Aorta (tissue), 5 donors: ENCODE results near the gene C1orf21. TPM values are rescaled to one million over a fixed set of nuclear protein-coding genes. Genes with fewer than 3 reads are reported as not detected.

Experiments
- ATAC-seq: fragments of 200-7000 bp; cut with Tn5 transposase; one replicate; pipeline ENCODE4 v1.9.1; 2022; ENCODE audit warnings: moderate library complexity; ENCODE audit not compliant: low FRiP score
- DNase-seq, 2 donors: peaks; one replicate each; pipeline ENCODE4 v3.0.0-alpha.2; 2020
- H3K27ac ChIP-seq, 2 donors: one replicate each; pipeline ENCODE4 v1.5.1; 2013; ENCODE audit warnings: low read length in 2 of 2, mild to moderate bottlenecking in 2 of 2, moderate library complexity in 2 of 2, control low read depth in 1 of 2, inconsistent platforms in 1 of 2, low read depth in 1 of 2
- H3K27me3 ChIP-seq, 2 donors: one replicate each; pipeline ENCODE4 v1.6.1; 2013; ENCODE audit warnings: control low read depth in 1 of 2, low read length in 1 of 2, mild to moderate bottlenecking in 1 of 2, moderate library complexity in 1 of 2; ENCODE audit not compliant: insufficient read depth in 2 of 2, control insufficient read depth in 1 of 2
- H3K36me3 ChIP-seq, 2 donors: one replicate each; pipeline ENCODE4 v1.6.1; 2013; ENCODE audit warnings: control low read depth in 1 of 2, low read length in 1 of 2, mild to moderate bottlenecking in 1 of 2; ENCODE audit not compliant: insufficient read depth in 2 of 2, control insufficient read depth in 1 of 2
- H3K4me1 ChIP-seq, 2 donors: one replicate each; pipeline ENCODE4 v1.6.1; 2013; ENCODE audit warnings: low read length in 2 of 2, control low read depth in 1 of 2, mild to moderate bottlenecking in 1 of 2, moderate library complexity in 1 of 2; ENCODE audit not compliant: insufficient read depth in 2 of 2, control insufficient read depth in 1 of 2
- H3K4me3 ChIP-seq, 2 donors: one replicate each; pipeline ENCODE4 v1.5.1; 2013; ENCODE audit warnings: low read length in 2 of 2, control low read depth in 1 of 2, mild to moderate bottlenecking in 1 of 2
- H3K9me3 ChIP-seq: one replicate; pipeline ENCODE4 v1.6.1; 2013; ENCODE audit warnings: mild to moderate bottlenecking, low read length; ENCODE audit not compliant: control insufficient read depth
- WGBS, 2 donors: extraction: QIAGEN DNeasy Blood & Tissue Kit; methylation state at CpG; one replicate each; pipeline ENCODE4 v1.1.7; 2013; 5-methylcytosine and 5-hydroxymethylcytosine counted together
- intact Hi-C, 2 donors: fragments of 100-400 bp; cut with DNase I; formaldehyde crosslinking; loops; one replicate each; pipeline versions ENCODE4 v1.14.2 to v1.15.0; 2022
- polyA plus RNA-seq, 2 donors: library from polyadenylated mRNA; stranded (reverse); fragments of 200-250 nt; gene quantifications; one replicate each; pipeline ENCODE4 v1.2.3, GENCODE V29; 2013
- total RNA-seq, 2 donors: library from RNA; stranded (reverse); fragmentation: NEBNext Ultra II Directional; extraction: Animal tissue kit (Norgen Biotek cat#: 25700); gene quantifications; one replicate each; pipeline ENCODE4 v1.2.1, GENCODE V29; 2021
- donor health status: healthy with polysubstance abuse.
- donor health status: Bipolar disorder and iron deficiency.
- donor health status: DM: no; HTN: no; CAD: no.
- donor health status: DM: no; HTN: no; CAD: no.
- donor health status: DM: yes; HTN: yes; CAD: no.

Gene C1orf21
- total and polyA plus RNA-seq, 4 donors, result 7.6 to 65.7 (median 42.9) TPM

DNA sequence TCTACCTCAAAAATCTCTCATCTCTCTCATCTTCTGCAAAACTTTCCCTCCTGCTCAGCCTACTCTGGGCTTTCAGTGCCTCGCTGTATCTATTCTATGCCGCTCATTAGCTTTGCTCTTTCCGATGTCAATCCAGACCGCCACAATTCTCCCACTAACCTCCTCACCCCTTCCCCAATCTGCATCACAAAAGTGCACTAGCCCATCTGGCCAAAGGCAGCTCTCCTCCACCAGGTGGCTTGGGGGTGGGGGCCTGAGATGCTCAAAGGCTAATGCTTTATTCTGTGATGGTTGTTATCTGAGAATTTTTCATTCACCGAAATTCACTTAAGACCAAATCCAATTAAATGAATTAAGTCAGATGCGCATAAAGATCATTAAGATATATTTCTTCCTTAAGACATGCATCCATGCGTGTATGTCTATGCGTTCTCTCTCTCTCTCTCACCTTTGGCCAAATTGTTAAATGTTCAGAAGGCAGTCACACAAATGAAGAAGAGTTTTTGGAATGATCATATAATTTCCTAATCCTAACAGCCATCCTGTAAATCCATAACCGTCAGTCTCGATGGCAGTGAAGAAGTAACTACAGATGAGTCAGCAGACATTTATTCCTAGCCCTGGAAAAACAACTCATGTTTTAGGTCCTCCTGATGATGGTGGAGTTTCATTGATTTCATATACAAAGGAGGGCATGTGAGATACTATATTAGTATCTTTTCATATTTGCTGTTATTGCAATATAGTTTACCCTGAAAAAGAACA lies 111.3 kb downstream of the C1orf21 start:
- intact Hi-C loops, result no loop called here
- 90 to 93% methylated on average over 10 of the region's 10 CpGs for WGBS, 2 donors
- ATAC-seq (no peak), DNase-seq (no peak)
- no peak overlapping the region for H3K4me3 ChIP-seq
- H3K27me3 ChIP-seq, result no peaks in the 10 kb centered on the region
- H3K4me1 ChIP-seq, result no peaks in the 10 kb centered on the region
- no peak overlapping the region for H3K27ac ChIP-seq
- no peaks in the 10 kb centered on the region for H3K36me3 ChIP-seq
- no peaks in the 10 kb centered on the region for H3K9me3 ChIP-seq

DNA sequence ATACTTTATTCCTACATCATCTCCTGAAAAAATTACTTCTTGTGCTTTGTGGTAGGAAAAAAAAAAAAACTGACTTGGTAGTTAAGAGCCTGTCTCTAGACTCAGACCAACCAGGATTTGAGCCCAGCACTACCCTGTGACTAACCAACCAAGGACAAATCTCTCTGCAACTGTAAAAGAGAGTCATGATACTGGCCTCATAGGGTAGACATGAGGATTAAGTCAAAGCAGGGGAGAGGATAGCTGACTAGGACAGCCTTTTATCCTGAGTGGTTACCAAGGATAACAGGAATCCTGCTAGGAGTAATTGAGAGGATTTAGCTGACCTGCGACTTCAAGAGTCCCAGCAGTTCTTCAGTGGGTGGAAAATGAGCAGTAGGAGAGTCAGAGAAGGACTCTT lies 112.8 kb downstream of the C1orf21 start:
- Histone ChIP-seq H3K27ac (no peak overlapping the region), H3K9me3 (no peaks in the 10 kb centered on the region), H3K4me1 (no peaks in the 10 kb centered on the region), H3K4me3 (no peak overlapping the region), H3K36me3 (no peaks in the 10 kb centered on the region), H3K27me3 (no peaks in the 10 kb centered on the region)
- DNase-seq (no peak), ATAC-seq (no peak)
- 93 to 96% methylated on average over 1 of the region's 1 CpG for WGBS, 2 donors
- intact Hi-C loops, result no loop called here

DNA sequence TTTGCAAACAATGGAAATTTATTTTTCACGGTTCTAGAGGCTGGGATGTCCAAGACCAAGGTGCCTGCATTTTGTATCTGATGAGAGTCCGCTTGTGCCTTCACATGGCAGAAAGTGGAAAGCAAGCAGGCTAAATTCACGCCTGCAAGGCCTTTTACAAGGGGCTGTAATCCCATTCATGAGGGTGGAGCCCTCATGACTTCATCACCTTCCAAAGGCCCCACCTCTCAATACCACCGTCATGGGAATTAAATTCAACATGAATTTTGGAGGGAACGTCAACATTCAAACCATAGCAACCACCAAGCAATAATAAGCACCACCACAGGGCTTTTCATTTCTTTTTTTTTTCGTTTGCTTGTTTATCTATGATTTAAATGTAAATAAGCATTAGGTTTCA lies 115.3 kb downstream of the C1orf21 start:
- peaks cover 0 to 1% of the 10 kb centered on the region in 2 donors for H3K4me1 ChIP-seq
- no peak for ATAC-seq
- no peak overlapping the region for H3K27ac ChIP-seq
- DNase-seq, result no peak
- no peaks in the 10 kb centered on the region for H3K9me3 ChIP-seq
- no peaks in the 10 kb centered on the region for H3K27me3 ChIP-seq
- H3K36me3 ChIP-seq, result no peaks in the 10 kb centered on the region
- no peak overlapping the region for H3K4me3 ChIP-seq
- intact Hi-C loops, result no loop called here
- WGBS, 2 donors, result 84 to 94% methylated on average over 6 of the region's 6 CpGs

DNA sequence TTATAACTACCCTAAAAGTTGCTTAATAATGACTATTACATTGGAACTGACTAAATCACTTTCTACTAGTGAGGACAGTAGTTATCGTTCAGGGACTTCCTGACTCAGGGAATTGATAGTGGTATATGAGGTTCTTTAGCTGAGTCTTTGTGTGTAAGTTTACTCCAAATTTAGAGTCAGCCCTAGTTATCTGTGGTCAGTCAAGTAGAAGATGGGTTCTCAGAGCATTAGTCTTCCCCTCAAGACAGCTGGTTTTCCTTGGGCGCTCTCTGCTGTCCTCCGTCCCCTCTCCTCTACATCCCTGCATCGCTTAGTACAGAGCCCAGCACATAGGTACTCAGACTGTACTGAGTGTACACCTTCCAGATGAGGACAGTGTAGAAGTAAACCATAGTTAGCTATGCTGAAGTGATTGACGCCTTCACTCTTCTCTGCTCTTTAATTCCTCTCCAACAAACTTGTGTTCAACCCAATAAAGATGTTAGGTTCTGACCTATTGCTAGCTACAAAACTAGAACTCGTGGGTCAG lies 116.5 kb downstream of the C1orf21 start:
- H3K4me1 ChIP-seq, result peaks cover 2 to 3% of the 10 kb centered on the region in 2 donors
- H3K27me3 ChIP-seq, result no peaks in the 10 kb centered on the region
- intact Hi-C loops, result no loop called here
- H3K27ac ChIP-seq, result no peak overlapping the region
- DNase-seq (no peak), ATAC-seq (no peak)
- no peaks in the 10 kb centered on the region for H3K36me3 ChIP-seq
- no peaks in the 10 kb centered on the region for H3K9me3 ChIP-seq
- 94 to 95% methylated on average over 6 of the region's 6 CpGs for WGBS, 2 donors
- no peak overlapping the region for H3K4me3 ChIP-seq

DNA sequence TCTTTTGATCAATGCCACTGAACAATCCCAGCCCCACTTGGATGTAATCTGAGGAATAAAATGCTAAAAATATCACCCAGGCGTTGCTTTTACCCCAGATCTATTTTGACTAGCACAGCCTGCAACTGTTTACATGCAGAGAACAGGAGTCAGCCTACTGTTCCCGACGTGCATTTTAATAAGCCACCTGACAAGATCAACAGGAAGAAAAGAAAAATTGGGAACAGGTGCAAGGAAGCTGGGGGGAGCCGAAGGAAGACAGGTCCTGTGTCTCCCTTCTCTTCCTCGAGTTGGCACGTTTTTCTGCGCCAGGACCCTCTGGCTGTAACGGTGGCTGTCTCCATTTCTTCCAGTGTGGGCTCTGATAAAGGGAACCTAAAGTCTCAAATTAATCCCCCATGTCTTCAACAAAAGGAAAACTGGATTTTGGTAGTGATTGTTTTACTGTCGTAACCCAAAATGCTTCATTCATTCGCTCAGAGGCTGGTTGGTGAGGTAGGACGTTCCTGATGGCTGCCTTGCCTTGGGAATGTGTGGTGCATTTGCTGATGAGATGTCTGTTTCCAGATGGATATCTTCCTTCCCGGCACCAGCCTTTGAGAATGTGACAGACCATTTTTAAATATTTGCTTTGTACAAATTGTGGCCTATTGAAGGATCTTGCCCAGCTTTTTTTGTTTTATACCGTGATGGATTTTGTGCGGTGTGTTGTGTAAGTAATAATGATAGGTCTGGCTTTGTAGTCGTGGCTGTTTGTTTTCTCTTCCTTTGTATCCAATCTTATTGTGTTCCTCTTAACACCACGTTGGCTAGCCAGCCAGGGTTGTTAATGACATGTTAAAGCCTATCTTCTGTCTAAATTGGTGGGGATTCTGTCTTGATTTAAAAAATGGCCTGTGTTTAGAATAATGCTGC lies 117.5 kb downstream of the C1orf21 start:
- Histone ChIP-seq H3K27ac (no peak overlapping the region), H3K36me3 (no peaks in the 10 kb centered on the region), H3K9me3 (no peaks in the 10 kb centered on the region), H3K27me3 (no peaks in the 10 kb centered on the region), H3K4me1 (peaks cover 2 to 3% of the 10 kb centered on the region in 2 donors), H3K4me3 (no peak overlapping the region)
- WGBS, 2 donors, result 73 to 76% methylated on average over 16 of the region's 16 CpGs
- no peak for DNase-seq
- intact Hi-C loops, result no loop called here
- ATAC-seq, result no peak

DNA sequence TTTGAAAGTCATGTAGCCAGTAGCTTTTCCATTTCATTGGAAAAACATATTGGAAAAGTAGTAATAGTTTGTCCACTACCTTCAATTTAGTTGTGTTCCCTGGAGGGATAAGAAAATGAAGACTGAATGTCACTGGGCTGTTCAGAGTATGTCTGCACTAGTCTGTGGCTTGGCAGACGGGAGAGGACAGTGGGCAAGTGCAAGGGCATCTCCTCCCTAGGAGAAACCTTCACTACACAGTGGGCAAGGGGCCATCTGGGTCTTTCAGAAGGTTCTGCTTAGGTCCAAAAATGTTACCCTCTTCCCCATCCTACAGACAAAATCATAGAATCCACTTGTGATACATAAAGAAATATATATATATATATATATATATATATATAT lies 118.1 kb downstream of the C1orf21 start:
- no peaks in the 10 kb centered on the region for H3K36me3 ChIP-seq
- intact Hi-C loops, result loop anchor here in 1 of 2 donors (5.0 kb wide), 1 partner anchor 118 kb away; the partner anchor contains the start of gene C1orf21
- WGBS, 2 donors, result 98 to 100% methylated on average over 1 of the region's 1 CpG
- no peak overlapping the region for H3K27ac ChIP-seq
- no peaks in the 10 kb centered on the region for H3K9me3 ChIP-seq
- no peaks in the 10 kb centered on the region for H3K27me3 ChIP-seq
- no peak overlapping the region for H3K4me3 ChIP-seq
- no peak for DNase-seq
- H3K4me1 ChIP-seq, result peaks cover 3 to 4% of the 10 kb centered on the region in 2 donors
- ATAC-seq, result no peak

DNA sequence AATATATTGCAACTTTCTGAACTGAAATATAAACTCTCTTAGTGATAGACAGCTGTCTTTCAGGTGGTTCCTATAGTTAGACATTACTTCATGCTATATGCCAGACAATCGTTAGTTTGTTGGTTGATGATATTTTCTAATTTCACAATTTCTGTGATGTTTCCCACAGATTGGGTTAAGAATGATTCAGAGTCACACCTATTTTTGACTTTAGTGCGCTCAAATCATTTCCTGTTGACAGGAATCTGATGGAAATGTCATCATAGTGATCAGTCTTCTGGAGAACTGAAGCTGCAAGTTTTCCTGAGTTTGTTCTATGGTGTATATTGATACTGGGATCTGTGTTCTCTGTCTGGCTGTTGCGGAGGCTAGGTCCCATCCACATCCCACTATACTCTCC lies 119.7 kb downstream of the C1orf21 start:
- H3K36me3 ChIP-seq, result no peaks in the 10 kb centered on the region
- ATAC-seq (no peak), DNase-seq (no peak)
- peaks cover 3 to 4% of the 10 kb centered on the region in 2 donors for H3K4me1 ChIP-seq
- intact Hi-C loops, result loop anchor here in 1 of 2 donors (5.0 kb wide), 1 partner anchor 119 kb away; the partner anchor contains the start of gene C1orf21
- no peaks in the 10 kb centered on the region for H3K27me3 ChIP-seq
- no peak overlapping the region for H3K27ac ChIP-seq
- no peaks in the 10 kb centered on the region for H3K9me3 ChIP-seq
- WGBS, 2 donors, result 96% methylated on average over 3 of the region's 3 CpGs
- no peak overlapping the region for H3K4me3 ChIP-seq

DNA sequence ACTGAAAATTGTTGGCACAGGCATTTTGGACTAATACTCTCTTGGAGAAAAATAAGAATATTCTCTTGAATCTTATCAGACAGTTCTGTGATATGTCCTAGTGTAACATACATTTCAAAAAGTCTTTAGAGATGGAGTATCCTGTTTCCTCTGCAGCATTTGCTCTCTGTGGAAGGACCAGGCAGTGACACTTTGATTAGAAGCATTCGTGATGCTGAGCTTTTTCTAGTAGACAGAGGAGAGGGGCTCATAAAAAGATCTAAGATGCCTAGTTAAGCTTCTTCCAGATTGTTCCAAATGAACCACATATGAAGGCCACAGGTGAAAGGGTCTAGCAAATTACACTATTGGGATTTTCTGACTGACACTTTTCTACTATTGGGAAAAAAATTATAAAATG lies 120.3 kb downstream of the C1orf21 start:
- Histone ChIP-seq H3K36me3 (no peaks in the 10 kb centered on the region), H3K4me1 (peaks cover 3 to 4% of the 10 kb centered on the region in 2 donors), H3K4me3 (no peak overlapping the region), H3K9me3 (no peaks in the 10 kb centered on the region), H3K27ac (no peak overlapping the region), H3K27me3 (no peaks in the 10 kb centered on the region)
- 17 to 24% methylated on average over 1 of the region's 1 CpG for WGBS, 2 donors
- ATAC-seq, result no peak
- intact Hi-C loops, result loop anchor here in 1 of 2 donors (5.0 kb wide), 1 partner anchor 120 kb away; the partner anchor contains the start of gene C1orf21
- DNase-seq, result no peak
